PFSK-1 (cell line): ENCODE measurements around the gene ING2.

Experiments used
- FOXP2 ChIP-seq: optimal IDR thresholded peaks from 2 replicates; pipeline ENCODE3; 2011; ENCODE audit warnings: borderline replicate concordance, control low read depth, inconsistent platforms; ENCODE audit not compliant: insufficient read depth; ENCODE audit errors: extremely low read length, extremely low read depth
- POLR2AphosphoS5 ChIP-seq: IDR thresholded peaks from 2 replicates; pipeline ENCODE4 v1.6.1; 2012; ENCODE audit warnings: low read depth, mild to moderate bottlenecking, control low read depth, low read length, moderate library complexity
- REST ChIP-seq, 2 experiments: IDR thresholded peaks; 2 replicates each; pipeline versions ENCODE4 v1.6.1 to v1.8.0; 2011 to 2012; ENCODE audit warnings: low read depth in 2 of 2, low read length in 2 of 2, control low read depth in 1 of 2, inconsistent platforms in 1 of 2, mild to moderate bottlenecking in 1 of 2, moderate library complexity in 1 of 2; ENCODE audit not compliant: insufficient read depth in 1 of 2
- SIN3A ChIP-seq: IDR thresholded peaks from 2 replicates; pipeline ENCODE4 v1.6.1; 2012; ENCODE audit warnings: mild to moderate bottlenecking, low read length, moderate library complexity, borderline replicate concordance; ENCODE audit not compliant: insufficient read depth
- TAF1 ChIP-seq: IDR thresholded peaks from 2 replicates; pipeline ENCODE4 v1.6.1; 2012; ENCODE audit warnings: low read length, control low read depth, borderline replicate concordance; ENCODE audit not compliant: insufficient read depth

GRCh38 chr4:183556947-183557346, 52.1 kb downstream of the ING2 start:
- TF ChIP-seq POLR2AphosphoS5 (no peak), TAF1 (no peak), FOXP2 (no peak), SIN3A (no peak), REST (IDR thresholded peaks at IDR 0.05; ENCODE audit: insufficient read depth in 1 of 2, low read depth in 2 of 2, low read length in 2 of 2) (no peak)
